IPS DF 19.7 (cell line): ENCODE results near the gene PCSK5.

ENCODE experiments used
- DNase-seq: peaks from one replicate; pipeline ENCODE4 v3.0.0-alpha.2; 2013; ENCODE audit warnings: low read depth, low spot score

The PCSK5 gene

DNA sequence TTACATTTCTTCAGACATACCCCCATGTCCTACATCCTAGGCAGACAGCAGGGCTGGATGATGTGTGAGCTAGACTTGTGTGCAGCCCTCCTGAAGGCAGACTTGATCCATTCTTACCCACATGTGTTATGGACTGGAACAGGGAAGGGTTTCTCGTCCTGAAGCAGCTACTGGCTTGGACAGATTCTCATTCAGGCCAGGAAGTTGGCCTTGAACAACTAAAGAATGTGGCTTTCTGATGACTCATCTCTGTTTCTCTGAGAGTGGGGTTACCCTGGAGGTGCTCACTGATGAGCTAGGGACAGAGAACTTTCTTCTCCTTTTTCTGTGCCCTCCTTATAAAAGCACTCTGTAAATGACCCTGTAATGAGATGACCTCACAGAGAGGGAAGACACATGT lies 246.5 kb downstream of the PCSK5 start:
- DNase-seq: no peak

GRCh38 chr9:76137931-76138330 lies 247.5 kb downstream of the PCSK5 start:
- DNase-seq: no peak

DNA sequence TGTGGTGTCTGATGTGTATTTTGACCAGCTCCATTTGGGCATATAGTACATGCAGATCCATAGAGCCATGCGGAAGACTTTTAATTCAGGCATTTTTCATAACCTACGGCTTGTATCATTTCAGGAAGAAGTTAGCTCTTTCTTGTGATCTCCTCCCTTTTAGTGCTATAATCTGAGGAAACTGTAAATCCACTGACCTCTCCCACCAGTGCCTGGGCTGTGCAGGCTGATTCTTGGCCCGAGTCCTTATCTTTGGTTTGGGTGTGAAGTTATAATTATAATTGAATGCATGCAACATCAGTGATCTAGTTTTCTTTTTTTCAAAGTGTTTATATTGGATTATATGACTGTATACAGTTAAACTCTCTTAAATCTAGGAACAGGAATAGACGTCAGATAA lies 247.9 kb downstream of the PCSK5 start:
- DNase-seq: no peak

GRCh38 chr9:76143834-76144233 lies 253.4 kb downstream of the PCSK5 start:
- DNase-seq: no peak

- no peak for DNase-seq
Observed at GRCh38 chr9:76150013-76150412, 259.5 kb downstream of the PCSK5 start.

DNA sequence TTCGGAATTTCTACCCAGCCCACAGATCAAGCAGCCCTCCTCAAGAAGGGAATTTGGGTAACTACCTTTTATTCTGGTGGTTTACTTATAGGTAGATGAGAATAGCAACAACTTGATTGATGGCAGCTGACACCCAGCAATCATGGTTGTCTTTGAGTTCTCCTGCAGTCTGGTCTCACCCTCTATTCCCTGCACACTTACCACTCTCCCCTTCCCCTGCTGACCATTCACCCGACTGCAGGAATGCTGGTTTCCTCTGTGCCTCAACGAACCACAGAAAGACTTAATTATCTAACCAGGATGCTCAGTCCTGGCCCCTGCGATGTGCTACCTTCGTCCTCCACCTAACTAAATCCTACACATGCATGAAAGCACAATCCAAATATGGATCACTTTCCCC lies 260.8 kb downstream of the PCSK5 start:
- DNase-seq: no peak

- DNase-seq: no peak
Observed at GRCh38 chr9:76153339-76153738, 262.9 kb downstream of the PCSK5 start.

DNA sequence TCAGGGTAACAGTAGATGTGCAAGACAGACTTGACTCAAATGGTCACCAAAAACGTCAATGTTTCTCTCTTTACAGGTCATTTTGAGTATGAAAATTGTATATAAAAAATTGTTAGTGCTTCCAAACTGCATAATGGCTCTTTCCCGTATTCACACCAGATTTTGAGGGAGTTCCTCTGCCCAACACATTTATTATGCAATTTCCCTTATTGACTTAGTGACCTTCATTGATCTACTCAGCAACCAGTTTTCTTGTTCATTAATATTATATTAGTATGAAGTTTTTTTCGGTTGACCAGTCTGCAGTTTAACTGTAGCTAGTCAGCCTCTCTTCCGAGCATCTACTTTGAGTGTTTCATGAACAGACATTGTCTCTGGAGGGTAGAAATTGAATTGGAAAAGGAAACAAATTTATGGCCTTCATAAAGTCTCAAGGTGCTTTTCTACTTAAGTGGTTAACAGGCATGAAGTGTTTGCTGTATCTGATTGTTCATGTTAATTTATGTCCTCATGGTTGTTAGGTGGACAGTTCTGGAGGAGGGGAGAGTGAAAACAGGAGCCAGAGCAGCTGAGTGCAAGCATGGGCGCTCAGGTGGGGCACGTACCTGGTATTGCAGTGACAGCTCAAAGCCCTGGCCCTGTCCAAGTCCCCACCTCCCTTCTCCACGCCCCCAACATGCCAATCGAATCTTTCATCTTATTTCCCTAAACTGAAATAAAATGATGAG lies 263.6 kb downstream of the PCSK5 start:
- no peak for DNase-seq

- no peak for DNase-seq
Observed at GRCh38 chr9:76155361-76155760, 264.9 kb downstream of the PCSK5 start.

GRCh38 chr9:76158713-76159112 lies 268.2 kb downstream of the PCSK5 start:
- DNase-seq: no peak

- no peak for DNase-seq
Observed at GRCh38 chr9:76159293-76159926, 268.9 kb downstream of the PCSK5 start.

DNA sequence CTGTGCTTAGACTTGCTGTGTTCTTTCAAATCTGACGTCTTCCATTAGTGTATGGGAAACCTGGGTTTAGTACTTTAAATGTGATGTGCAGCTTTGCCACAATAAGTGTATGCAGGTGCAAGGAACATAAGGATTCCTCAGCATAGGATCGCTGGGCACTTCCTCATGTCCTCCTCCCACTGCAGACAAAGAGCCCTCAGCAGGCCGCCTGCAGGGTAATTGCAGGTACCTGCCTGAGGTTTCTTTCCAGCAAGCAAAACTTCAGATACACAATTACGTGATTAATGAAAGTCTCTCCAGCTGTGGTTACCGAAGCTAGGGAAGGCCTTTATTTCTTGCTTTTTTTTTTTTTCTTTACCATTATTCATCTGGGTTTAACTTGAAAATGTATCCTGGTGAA lies 270.6 kb downstream of the PCSK5 start:
- no peak for DNase-seq

- no peak for DNase-seq
Observed at GRCh38 chr9:76161541-76161940, 271.1 kb downstream of the PCSK5 start.

- no peak for DNase-seq
Observed at GRCh38 chr9:76162086-76162730, 271.7 kb downstream of the PCSK5 start.

DNA sequence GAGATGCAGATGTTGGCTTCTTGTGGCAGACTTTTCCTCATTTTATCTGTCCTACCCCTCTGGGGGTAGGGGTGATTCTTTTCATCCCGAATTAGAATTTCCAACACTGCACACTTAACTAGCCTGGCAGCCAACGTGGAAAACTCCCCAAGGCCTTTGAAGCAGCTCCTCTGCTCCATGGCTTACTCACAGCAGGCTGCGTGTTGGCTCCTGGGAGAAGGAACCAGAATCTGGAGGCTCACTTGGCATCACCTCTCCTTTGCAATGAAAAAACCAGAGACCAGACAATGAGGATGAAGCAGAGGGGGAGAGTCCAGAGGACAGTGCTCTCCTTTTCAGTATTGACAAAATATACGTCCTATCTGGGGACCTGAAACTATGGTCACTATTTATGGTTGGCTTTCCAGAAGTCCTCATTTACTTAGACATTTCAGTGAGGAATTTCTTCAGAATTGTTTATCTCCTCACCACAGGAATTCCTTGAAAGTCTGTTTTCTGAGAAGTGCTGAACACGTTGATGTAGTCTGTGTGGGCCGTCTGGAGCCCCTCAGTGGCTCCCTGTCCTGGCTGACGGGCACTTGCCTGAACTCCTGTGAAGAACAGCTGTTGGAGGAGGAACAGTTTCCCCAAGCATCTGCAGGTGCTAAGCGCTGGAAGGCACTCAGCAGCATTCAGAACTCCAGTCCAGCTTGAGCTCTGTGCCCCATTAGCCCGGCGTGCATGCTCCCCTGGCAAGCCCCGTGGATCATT lies 272.5 kb downstream of the PCSK5 start:
- no peak for DNase-seq

GRCh38 chr9:76166526-76166925 lies 276.1 kb downstream of the PCSK5 start:
- DNase-seq: no peak

GRCh38 chr9:76176171-76176570 lies 285.7 kb downstream of the PCSK5 start:
- DNase-seq: no peak

DNA sequence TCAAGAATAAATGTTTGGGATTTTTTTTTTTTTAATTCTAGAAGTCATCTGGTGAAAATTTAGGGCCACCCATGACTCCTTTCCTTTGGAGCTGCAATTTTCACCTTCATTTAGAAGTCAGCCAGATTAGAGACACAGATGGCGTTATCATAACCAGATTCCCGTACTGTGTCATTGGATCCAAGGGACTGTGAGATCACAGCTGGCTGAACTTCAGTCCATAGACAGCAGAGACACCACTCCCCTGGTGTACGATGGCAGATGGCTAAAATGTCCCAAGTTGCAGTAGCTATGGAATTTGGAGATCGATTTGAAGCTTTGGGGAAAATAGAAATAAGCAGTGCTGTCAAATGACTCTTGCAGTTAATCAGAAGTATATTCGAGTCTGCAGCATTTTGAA lies 287.5 kb downstream of the PCSK5 start:
- no peak for DNase-seq

GRCh38 chr9:76180541-76180940 lies 290.1 kb downstream of the PCSK5 start:
- DNase-seq: no peak

DNA sequence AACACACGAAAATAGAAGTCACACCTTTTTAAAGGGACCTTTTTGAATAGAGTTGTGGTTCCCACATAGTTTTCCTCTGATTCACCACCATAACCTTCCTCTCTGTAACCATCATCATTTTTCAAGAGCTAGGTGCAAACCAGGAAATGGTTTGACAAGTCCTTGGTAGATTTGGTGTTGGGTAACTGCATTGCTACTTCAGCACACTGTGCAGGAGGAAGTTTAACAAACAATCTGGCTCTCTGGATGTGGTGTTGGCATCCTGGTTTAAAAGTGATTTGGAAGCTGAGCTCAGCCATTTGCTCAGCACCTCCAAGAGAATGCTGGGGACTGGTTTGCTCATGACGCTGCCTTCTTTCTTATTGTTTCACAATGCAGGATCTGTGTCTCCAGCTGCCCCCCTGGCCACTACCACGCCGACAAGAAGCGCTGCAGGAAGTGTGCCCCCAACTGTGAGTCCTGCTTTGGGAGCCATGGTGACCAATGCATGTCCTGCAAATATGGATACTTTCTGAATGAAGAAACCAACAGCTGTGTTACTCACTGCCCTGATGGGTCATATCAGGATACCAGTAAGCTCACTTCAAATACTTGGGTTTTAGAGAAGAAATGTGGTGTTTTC lies 290.7 kb downstream of the PCSK5 start:
- no peak for DNase-seq

GRCh38 chr9:76181781-76182180 lies 291.3 kb downstream of the PCSK5 start:
- DNase-seq: no peak

- no peak for DNase-seq
Observed at GRCh38 chr9:76185432-76185831, 295.0 kb downstream of the PCSK5 start.
